Keratinocyte (primary cell): ENCODE data around the gene NIT1. TPM values are rescaled to one million over a fixed set of nuclear protein-coding genes. Genes with fewer than 3 reads are reported as not detected.

ENCODE experiments used
- DNase-seq: peaks from one replicate; pipeline ENCODE4 v3.0.0-alpha.2; 2011; ENCODE audit warnings: low read depth, missing footprints, low spot score
- FAIRE-seq: peaks from 2 replicates; lab custom pipeline; 2011; peaks lifted over from hg19 to GRCh38; lab: Jason Lieb, UNC
- H2AFZ ChIP-seq: 2 replicates; pipeline ENCODE4 v1.6.0; 2012; ENCODE audit warnings: low read length, control low read depth, inconsistent platforms; ENCODE audit not compliant: control insufficient read depth
- H3K27ac ChIP-seq: 2 replicates; pipeline ENCODE4 v1.5.1; 2011; ENCODE audit warnings: low read length; ENCODE audit not compliant: control insufficient read depth, insufficient read depth
- H3K27me3 ChIP-seq: 3 replicates; pipeline ENCODE4 v1.6.0; 2011; ENCODE audit warnings: low read length; ENCODE audit not compliant: control insufficient read depth, insufficient read depth; ENCODE audit errors: extremely low read depth
- H3K36me3 ChIP-seq, 2 experiments: 2 replicates in 1 of 2; 3 replicates in 1 of 2; pipeline ENCODE4 v1.5.1; 2011; ENCODE audit warnings: low read length in 2 of 2, mild to moderate bottlenecking in 1 of 2; ENCODE audit not compliant: control insufficient read depth in 2 of 2, insufficient read depth in 2 of 2; ENCODE audit errors: extremely low read depth in 1 of 2
- H3K4me1 ChIP-seq: 3 replicates; pipeline ENCODE4 v1.5.1; 2011; ENCODE audit warnings: low read length; ENCODE audit not compliant: control insufficient read depth, insufficient read depth; ENCODE audit errors: extremely low read depth
- H3K4me2 ChIP-seq: 3 replicates; pipeline ENCODE4 v1.6.0; 2011; ENCODE audit warnings: low read depth, low read length; ENCODE audit not compliant: control insufficient read depth, insufficient read depth; ENCODE audit errors: extremely low read depth
- H3K4me3 ChIP-seq, 3 experiments: fragments of 200-600 bp in 1 of 3; sonication (generic) in 1 of 3; 2 replicates in 2 of 3; 3 replicates in 1 of 3; pipeline ENCODE4 v1.5.1; 2011 to 2016; ENCODE audit warnings: low read length in 3 of 3, mild to moderate bottlenecking in 3 of 3, control low read depth in 2 of 3, inconsistent platforms in 1 of 3, low read depth in 1 of 3, mixed read lengths in 1 of 3, mixed run types in 1 of 3, moderate library complexity in 1 of 3; ENCODE audit not compliant: control insufficient read depth in 2 of 3, insufficient read depth in 2 of 3; ENCODE audit errors: extremely low read depth in 1 of 3
- H3K79me2 ChIP-seq: 2 replicates; pipeline ENCODE4 v1.6.0; 2012; ENCODE audit warnings: low read length; ENCODE audit not compliant: control insufficient read depth, insufficient read depth
- H3K9ac ChIP-seq: 3 replicates; pipeline ENCODE4 v1.6.0; 2011; ENCODE audit warnings: low read length; ENCODE audit not compliant: control insufficient read depth, insufficient read depth; ENCODE audit errors: extremely low read depth
- H3K9me1 ChIP-seq: 3 replicates; pipeline ENCODE4 v1.6.0; 2011; ENCODE audit warnings: low read length; ENCODE audit not compliant: control insufficient read depth, insufficient read depth; ENCODE audit errors: extremely low read depth
- H3K9me3 ChIP-seq: 2 replicates; pipeline ENCODE4 v1.5.1; 2012; ENCODE audit warnings: low read depth, low read length; ENCODE audit not compliant: control insufficient read depth
- H4K20me1 ChIP-seq: 3 replicates; pipeline ENCODE4 v1.6.0; 2011; ENCODE audit warnings: low read length; ENCODE audit not compliant: control insufficient read depth, insufficient read depth; ENCODE audit errors: extremely low read depth
- EZH2 ChIP-seq: IDR thresholded peaks from one replicate; pipeline ENCODE4 v1.6.1; 2012; ENCODE audit warnings: inconsistent platforms, mild to moderate bottlenecking, low read length, moderate library complexity
- dilution Hi-C: fragments of 300-500 bp; cut with MboI; formaldehyde crosslinking; loops from one replicate; pipeline ENCODE4 v1.7.0; 2020; ENCODE audit warnings: low sequenced_read_pairs; ENCODE audit not compliant: extremely low pct_ligation_motif_present
- polyA plus RNA-seq, 5 experiments: library from polyadenylated mRNA; depleted of rRNA in 3 of 5; stranded (reverse) in 3 of 5; stranded (forward) in 1 of 5; unstranded in 1 of 5; fragments of >200 nt; gene quantifications; 1 replicate in 1 of 5; 2 replicates in 3 of 5; 3 replicates in 1 of 5; pipeline versions ENCODE4 v1.2.1 to v1.2.3, GENCODE V29; 2011 to 2012; ENCODE audit warnings: missing spikeins in 2 of 5, low read depth in 1 of 5, low replicate concordance in 1 of 5
- TF ChIP-seq, protein P1 (sequence below), 3 experiments: IDR thresholded peaks in 1 of 3; conservative IDR thresholded peaks in 1 of 3; optimal IDR thresholded peaks in 1 of 3; 2 replicates in 2 of 3; 3 replicates in 1 of 3; pipeline versions ENCODE3 to v1.5.1; 2011; ENCODE audit warnings: low read length in 3 of 3, mild to moderate bottlenecking in 3 of 3, moderate library complexity in 2 of 3, control low read depth in 1 of 3, inconsistent platforms in 1 of 3; ENCODE audit not compliant: insufficient read depth in 2 of 3; ENCODE audit errors: extremely low read depth in 1 of 3

Gene NIT1
- polyA plus RNA-seq, 1 donor (not counting 4 experiments of a cell fraction or from before 2014, with no cell fraction given), result 22.9 TPM

DNA sequence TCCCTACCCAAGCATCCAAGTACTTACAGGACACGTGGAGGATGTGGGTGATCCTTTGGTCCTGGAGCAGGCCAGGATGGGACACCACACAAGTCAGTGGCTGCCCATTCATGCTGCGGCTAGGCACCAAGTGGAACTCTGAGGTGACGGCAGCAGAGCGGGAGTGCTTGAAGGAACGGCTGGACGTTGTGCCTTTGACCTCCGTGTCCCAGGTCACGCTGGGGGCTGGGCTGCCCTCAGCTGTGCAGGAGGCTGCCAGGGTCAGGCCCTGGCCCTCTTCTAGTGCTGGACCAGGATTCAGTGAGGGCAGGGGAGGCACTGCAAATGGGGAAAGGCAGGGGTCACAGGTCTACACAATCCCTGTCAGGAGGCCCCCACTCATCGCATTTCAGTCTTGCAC is 40.5 kb upstream of the NIT1 start:
- Histone ChIP-seq H3K4me3 (no peak overlapping the region), H2AFZ (no peak overlapping the region), H3K9me3 (no peaks in the 10 kb centered on the region), H3K9ac (no peak overlapping the region), H3K4me1 (peaks cover 38% of the 10 kb centered on the region), H3K79me2 (no peaks in the 10 kb centered on the region), H3K36me3 (no peaks in the 10 kb centered on the region), H3K4me2 (no peak overlapping the region), H3K9me1 (peaks cover 2% of the 10 kb centered on the region), H4K20me1 (no peaks in the 10 kb centered on the region), H3K27ac (no peak overlapping the region), H3K27me3 (no peaks in the 10 kb centered on the region)
- DNase-seq, result no peak
- no peak for TF ChIP-seq EZH2
- TF ChIP-seq, protein P1, sequence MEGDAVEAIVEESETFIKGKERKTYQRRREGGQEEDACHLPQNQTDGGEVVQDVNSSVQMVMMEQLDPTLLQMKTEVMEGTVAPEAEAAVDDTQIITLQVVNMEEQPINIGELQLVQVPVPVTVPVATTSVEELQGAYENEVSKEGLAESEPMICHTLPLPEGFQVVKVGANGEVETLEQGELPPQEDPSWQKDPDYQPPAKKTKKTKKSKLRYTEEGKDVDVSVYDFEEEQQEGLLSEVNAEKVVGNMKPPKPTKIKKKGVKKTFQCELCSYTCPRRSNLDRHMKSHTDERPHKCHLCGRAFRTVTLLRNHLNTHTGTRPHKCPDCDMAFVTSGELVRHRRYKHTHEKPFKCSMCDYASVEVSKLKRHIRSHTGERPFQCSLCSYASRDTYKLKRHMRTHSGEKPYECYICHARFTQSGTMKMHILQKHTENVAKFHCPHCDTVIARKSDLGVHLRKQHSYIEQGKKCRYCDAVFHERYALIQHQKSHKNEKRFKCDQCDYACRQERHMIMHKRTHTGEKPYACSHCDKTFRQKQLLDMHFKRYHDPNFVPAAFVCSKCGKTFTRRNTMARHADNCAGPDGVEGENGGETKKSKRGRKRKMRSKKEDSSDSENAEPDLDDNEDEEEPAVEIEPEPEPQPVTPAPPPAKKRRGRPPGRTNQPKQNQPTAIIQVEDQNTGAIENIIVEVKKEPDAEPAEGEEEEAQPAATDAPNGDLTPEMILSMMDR (optimal IDR thresholded peaks at IDR 0.05 in 1 of 3, IDR thresholded peaks at IDR 0.05 in 1 of 3, conservative IDR thresholded peaks at IDR 0.05 in 1 of 3; ENCODE audit: extremely low read depth in 1 of 3, insufficient read depth in 2 of 3, low read length in 3 of 3), result no peak
- FAIRE-seq, result no peak
- dilution Hi-C loops, result no loop called here

DNA sequence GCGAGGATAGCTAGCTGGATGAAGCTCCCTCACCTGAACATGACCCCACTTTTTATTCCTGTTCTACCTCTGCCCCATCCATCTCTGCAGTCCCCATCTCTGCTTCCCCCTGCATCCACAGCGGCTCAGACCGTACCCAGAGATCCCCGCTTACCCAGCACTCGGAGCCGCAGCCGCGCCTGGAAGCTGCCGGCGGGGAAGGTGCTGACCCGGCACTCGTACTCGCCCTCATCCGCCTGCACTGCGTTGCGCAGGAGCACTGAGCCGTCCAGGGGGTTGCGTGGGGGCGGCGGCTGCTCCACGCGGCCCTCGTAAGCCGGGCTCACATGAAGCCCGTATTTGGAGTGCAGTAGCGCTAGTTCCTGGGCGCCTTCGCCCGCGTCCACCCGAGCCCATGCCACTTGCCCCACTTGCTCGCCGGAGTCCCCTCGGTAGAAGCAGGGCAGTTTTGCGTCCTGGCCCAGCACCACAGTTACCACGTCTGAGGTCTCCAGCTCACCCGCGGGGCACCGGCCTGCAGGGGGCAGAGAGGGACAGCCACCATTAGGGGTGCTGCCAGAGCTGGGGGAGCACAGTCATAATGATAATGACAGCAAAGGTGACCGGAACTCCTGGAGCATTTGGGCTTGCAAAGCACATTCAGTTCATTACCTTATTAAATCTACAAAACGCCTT is 38.3 kb upstream of the NIT1 start:
- Histone ChIP-seq H3K4me3 (no peak overlapping the region), H3K9me3 (no peaks in the 10 kb centered on the region), H2AFZ (no peak overlapping the region), H4K20me1 (no peaks in the 10 kb centered on the region), H3K36me3 (no peaks in the 10 kb centered on the region), H3K27ac (no peak overlapping the region), H3K79me2 (no peaks in the 10 kb centered on the region), H3K27me3 (no peaks in the 10 kb centered on the region), H3K4me2 (no peak overlapping the region), H3K9ac (no peak overlapping the region), H3K4me1 (peaks cover 45% of the 10 kb centered on the region), H3K9me1 (no peaks in the 10 kb centered on the region)
- FAIRE-seq, result no peak
- dilution Hi-C loops, result no loop called here
- no peak for TF ChIP-seq EZH2
- TF ChIP-seq, protein P1 (optimal IDR thresholded peaks at IDR 0.05 in 1 of 3, IDR thresholded peaks at IDR 0.05 in 1 of 3, conservative IDR thresholded peaks at IDR 0.05 in 1 of 3; ENCODE audit: extremely low read depth in 1 of 3, insufficient read depth in 2 of 3, low read length in 3 of 3), result no peak
- DNase-seq, result no peak
